CD4-positive, alpha-beta T cell treated with Interleukin-12 subunit alpha and Interleukin-12 subunit beta, for 1 hour (primary cell): ENCODE data around the gene PHGDH.
"Not testable (repeated sequence)": the region's sequence is repeated elsewhere in the genome, so short reads cannot be mapped to it uniquely, and the experiment has no call there.

ENCODE experiments used
- DNase-seq: peaks from one replicate; pipeline ENCODE4 v3.0.0-alpha.2; 2020

The PHGDH gene

DNA sequence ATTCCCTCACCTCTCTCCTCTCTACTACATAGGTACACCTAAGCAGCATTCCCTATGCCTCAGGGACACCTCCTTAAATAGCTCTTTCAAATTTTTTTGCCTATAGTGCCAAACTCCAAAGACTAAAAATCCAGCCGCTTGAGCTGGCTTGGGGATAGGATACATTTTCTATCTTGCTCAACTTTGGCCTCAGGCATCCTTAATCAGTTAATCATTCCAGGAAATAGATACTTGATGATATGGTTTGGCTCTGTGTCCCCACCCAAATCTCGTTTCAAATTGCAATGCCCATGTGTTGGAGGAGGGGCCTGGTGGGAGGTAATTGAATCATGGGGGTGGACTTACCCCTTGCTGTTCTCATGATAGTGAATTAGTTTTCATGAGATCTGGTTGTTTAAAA, 11.4 kb upstream of the PHGDH start:
- no peak for DNase-seq

DNA sequence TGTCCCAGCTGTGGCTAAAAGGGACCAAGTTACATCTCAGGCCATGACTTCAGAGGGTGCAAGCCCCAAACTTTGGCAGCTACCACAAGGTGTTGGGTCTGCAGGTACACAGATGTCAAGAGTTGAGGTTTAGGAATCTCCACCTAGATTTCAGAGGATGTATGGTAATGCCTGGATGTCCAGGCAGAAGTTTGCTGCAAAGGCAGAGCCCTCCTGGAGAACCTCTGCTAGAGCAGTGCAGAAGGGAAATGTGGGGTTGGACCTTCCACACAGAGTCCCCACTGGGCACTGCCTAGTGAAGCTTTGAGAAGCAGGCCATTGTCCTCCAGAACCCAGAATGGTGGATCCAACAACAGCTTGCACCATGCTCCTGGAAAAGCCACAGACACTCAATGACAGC, 10.1 kb upstream of the PHGDH start:
- no peak for DNase-seq

DNA sequence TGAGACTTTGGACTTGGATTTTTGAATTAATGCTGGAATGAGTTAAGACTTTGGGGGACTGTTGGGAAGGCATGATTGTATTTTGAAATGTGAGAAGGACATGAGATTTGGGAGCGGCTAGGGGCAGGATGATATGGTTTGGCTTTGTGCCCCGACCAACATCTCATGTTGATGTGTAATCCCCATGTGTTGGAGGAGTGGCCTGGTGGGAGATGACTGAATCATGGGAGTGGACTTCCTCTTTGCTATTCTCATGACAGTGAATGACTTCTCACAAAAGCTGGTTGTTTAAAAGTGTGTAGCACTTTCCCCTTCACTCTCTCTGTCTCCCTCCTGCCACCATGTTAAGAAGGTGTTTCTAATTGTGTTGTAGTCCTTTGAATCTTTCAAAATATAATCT, 9.3 kb upstream of the PHGDH start:
- DNase-seq = no peak

DNA sequence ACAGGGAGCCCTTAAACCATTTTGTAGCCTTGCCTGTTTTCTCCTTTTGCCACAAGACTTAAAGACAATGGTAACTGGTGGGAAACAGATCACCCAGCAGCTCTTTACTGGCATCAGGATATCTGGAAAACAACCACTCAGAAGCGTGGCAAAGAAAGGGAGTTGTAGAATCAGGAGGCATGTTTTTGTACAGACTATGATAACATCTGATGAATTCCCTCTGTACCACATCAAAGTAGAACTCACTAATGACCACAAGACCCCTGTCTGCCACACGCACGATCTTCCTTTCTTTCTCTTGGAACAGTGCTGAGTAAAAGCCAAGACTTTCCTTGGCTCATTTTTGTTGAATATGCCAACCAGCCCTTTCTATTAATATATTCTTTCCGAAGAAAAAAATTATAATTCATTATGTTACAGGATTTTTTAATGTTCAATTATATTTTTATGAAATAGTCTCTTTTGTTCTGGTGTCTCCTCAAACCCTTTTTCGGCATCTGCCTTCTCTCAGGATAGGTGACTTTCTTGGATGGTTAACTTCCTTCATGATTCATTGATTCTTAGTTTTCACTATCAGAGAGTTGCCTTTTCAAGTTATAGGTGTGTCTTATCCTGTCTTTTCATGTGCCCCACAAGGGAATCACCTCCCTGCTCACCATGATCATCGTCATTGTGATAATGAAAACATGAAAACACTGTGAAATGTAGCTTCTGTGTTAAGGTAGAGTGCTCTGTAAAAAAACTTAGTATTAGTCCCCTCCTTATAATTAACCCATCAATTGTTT, 7.9 kb upstream of the PHGDH start:
- DNase-seq = no peak

DNA sequence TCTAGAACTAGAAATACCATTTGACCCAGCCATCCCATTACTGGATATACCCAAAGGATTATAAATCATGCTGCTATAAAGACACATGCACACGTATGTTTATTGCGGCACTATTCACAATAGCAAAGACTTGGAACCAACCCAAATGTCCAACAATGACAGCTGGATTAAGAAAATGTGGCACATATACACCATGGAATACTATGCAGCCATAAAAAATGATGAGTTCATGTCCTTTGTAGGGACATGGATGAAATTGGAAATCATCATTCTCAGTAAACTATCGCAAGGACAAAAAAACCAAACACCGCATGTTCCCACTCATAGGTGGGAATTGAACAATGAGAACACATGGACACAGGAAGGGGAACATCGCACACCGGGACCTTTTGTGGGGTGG, 5.1 kb upstream of the PHGDH start:
- DNase-seq = not testable (repeated sequence)

DNA sequence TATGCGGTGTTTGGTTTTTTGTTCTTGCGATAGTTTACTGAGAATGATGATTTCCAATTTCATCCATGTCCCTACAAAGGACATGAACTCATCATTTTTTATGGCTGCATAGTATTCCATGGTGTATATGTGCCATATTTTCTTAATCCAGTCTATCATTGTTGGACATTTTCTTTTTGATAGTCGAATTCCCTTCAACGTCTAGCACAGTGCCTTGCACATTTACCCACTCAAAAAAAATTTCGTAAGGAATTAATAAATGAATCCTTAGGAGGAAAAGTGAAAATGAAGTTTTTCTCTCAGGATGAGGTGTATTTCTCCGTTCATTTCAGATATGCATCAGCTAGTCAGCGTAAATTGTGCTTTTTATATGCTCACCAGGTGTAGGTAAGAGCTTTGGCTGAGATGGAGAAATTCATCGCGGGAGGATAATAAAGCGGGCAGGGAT, 354 bp upstream of the PHGDH start:
- DNase-seq = not testable (repeated sequence)

DNA sequence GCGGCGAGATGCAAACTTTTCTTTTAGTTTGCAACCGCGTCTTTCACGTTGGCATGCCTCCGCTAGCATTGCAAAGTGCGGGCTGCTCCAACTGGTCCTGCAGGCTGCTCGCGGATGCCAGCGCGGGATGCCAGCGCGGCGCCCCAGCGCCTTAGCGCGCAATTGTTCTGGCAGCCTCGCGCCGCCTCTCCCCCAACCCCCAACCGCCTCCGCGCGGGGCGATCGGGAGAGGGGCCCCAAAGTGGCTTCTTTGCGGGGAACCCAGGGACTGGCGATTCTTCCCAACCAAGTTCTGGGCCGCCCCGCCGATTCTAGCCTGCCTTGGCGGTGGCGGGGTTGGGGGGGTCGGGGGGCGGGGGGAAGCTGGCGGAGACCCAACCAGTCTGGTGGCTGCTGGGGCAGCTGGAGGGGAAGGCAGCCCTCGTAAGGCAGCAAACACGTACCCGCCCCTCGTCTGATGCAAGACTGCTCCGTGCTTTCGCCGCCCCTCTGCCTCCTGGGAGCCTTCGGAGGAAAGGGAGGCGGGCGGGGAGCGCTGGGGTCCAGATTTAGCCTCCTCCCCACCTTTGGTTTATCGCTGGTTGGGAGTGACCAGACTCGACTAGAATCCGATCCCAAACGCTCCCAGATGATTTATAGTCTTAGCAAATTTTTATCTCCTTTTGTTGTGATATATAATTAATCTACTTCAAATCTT, 756 bp downstream of the PHGDH start:
- DNase-seq = peak; percentile 8

DNA sequence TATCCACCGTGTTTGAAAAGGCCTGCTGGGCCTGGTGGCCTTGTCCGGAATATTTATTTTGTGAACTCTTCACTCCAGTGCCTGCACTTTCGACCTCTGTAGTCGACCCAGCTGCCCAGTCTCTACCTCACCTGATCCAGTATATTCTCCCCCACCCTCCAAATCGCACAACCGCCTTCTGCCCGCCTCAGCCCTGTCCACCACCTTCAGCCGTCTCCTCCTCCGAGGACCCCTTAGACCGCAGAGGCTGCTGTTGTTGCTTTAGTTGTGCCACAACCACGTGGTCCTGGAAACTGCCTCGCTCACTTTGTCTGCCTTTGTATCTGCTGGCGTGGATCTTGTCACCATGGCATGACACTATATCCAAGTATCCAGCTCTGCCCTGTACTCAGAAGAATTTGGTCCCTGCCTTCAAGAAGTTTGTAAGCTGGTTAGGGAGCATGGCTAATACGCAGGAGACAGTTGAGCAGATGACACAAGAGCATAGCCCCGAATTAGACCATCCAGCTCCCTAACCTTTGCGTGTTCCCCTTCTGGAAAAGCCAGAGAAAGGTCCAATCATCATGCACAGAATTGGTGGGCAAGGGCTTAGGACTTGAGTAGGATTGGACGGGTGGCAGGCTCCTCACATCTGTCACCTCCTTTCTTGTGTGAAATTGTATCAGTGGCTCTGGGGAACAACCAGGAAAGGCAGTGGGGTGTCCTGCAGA, 1.5 kb downstream of the PHGDH start:
- no peak for DNase-seq

DNA sequence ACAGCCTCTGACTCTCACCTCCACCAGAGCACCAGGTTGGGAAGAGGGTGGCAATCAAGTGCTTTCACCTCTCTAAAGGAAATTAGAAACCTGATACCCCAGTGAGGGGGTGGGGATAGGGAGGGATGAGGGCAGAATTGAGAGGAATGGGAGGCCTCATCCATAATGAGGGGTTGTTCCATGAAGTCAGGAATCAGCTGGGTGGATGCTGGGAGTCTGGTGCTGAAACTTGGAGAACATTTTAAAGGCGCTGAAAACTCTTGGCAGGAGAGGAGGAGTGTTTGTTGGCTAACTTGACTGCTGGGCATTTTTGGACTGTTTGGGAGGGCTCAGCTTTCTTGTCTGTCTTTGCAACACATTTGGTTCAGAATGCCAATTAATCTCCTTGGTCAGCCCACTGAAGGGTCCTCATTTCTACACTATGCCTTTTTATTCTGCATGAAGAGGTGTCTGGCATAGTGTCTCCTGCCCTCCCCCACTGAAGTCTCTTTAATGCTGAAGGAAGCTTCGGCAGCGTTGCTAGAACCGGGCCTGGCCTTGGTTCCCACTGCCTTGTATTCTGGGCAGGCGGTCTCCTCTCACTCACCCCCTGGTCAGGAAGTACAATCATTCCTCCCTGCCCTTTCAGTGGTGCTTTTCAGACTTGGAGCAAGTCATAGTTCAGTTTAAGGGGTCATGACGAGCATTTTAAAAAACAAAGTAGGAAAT, 2.2 kb downstream of the PHGDH start:
- no peak for DNase-seq

DNA sequence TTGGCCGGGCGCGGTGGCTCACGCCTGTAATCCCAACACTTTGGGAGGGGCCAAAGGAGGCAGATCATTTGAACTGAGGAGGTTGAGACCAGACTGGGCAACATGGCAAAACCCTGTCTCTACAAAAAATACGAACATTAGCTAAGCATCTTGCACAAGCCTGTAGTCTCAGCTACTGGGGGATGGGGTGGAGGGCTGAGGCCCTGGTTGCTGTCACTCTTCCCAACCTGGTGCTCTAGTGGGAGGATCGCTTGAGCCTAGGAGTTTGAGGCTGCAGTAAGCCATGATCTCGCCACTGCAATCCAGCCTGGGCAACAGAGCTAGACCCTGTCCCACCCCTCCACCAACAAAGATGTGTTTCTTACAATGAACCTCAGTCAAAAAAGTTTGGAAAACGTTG, 2.8 kb downstream of the PHGDH start:
- no peak for DNase-seq

DNA sequence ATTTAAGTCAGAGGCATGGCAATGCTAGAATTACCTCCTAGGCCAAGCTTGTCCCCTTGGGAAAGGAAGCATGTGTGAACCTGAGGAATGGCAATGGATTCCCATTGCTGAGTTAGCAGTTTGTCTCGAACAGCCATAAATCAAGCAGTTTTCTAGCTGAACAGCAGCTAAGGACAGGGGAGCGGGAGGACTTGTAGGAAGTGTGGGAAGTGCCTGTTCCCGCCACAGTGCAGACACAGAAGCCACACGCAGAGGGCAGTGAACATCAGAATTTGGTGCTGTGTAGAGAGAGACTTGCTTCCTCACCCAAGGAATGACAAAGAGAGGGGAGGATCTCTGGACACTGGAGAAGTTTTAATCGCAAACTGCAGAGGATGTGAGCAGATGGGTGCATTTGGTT, 3.8 kb downstream of the PHGDH start:
- no peak for DNase-seq

DNA sequence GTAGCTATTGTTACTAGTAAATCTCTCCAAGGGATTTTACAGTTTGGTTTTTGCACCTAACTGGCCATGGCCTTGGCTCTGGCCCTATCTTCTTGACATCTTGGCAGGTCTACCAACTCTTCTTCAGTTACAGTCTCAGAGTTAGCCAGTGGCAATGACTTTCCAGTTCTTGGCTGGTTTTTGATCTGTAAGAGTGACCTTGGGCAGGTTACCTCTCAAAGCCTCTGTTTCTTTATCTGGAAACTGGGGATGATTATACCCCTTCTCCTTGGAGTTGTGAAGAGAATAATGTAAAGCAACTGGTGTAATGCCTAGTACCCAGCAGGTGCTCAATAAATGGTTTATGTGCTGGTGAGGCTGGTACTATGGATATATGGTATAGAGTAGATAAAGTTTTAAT, 6.7 kb downstream of the PHGDH start:
- no peak for DNase-seq

DNA sequence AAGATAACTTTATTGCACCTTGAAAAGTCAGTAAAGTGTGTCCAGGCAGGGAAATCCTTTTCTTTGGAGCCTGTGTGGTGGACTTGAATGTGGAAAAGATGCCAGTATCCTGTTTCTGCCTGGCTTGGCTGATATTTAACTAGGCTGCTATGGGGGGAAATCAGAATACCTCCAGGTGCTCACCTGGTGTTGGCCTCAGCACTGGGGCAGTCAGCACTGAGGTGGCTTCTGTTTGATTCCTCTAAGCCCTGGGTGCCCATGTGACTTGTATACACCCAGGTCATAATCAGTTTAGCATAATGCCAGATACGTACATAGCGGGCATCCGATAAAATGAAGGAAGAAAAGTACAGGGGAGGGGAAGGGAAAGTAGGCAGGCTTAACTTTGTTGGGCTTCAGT, 7.2 kb downstream of the PHGDH start:
- DNase-seq = no peak

DNA sequence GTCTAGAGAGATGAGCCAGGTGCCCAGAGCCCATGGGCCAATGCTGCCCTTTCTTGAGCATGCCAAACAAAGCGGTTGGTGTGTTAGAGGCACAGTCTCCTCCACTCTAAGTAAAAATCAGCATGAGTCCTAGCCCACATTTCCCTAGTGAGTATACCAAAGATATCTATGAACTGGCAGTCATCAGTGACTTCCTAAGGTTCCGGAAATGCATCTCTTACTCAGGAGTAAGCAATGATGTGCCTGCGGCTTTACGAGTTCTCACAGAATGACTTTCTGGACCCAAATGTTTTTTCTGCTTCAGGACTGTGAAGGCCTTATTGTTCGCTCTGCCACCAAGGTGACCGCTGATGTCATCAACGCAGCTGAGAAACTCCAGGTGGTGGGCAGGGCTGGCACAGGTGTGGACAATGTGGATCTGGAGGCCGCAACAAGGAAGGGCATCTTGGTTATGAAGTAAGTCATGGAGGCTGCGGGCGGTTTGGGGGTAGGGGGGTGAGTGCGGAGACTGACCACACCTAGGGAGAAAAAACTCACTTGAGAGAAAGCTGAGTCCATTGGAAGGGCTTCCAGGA, 9.2 kb downstream of the PHGDH start:
- no peak for DNase-seq

DNA sequence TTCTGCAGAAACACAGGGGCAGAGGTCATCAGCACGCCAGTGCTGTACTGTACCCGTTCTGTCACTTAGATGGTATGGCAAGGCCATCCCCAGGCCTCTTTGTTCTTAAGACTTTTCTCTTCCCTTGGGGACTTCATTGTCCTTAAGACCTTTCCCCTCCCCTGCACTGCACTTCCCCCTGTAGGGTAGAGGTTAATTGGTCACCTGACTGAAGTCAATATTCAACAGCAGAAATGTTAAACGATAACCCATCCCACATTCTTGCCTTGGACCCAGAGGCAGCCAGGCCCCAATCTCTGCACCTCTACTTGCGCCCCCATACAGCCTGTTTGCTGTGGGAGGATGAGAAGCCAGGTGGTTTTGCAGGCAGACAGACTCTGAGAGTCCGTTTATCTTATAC, 10.2 kb downstream of the PHGDH start:
- no peak for DNase-seq

DNA sequence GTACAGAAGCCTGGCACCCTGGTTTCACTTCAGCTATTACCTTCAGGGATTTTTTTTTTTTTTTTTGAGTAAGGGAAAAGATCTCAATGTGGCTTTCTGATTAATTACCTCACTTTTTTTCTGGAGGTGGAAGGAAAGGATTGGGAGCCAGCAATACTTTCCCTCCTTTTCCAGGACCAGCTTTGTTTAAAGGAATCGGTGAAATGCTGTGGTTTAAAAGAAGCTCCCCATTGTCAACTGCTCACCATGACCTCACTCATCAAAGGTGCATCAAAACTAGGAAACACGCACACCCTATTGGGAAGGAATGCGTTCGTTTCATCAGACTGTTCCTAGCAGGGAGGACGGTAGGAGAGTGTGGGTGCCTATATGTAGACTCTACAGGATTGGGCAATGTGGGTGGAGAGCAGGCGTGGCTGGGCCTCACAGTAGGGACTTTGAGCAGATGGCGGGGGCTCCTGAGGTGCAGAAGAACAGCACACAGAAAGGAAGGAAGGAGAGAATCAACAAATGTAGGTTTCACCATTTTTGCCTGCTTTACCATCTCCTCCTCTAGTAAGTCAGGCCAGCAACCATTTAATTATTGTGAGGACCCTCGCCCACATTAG, 13.0 kb downstream of the PHGDH start:
- no peak for DNase-seq

DNA sequence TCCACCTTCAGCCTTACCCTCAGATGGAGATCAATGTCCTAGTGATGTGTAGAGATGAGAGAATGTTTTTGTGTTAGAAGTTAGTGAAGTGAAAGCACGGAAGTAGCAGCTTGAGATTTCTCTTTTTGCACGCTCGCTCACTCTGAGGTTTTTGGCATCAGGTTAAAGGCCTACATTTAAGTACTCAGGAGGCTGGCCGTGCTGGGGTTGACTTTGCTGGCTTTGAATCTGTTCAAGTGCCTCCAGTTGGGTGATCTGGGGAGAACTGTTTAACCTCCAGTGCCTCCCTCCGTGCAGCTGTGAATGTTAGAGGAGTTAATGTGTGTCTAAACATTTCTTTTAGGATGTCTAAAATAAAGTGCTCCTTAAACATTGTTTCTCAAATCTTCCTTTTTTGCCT, 13.9 kb downstream of the PHGDH start:
- DNase-seq = no peak

DNA sequence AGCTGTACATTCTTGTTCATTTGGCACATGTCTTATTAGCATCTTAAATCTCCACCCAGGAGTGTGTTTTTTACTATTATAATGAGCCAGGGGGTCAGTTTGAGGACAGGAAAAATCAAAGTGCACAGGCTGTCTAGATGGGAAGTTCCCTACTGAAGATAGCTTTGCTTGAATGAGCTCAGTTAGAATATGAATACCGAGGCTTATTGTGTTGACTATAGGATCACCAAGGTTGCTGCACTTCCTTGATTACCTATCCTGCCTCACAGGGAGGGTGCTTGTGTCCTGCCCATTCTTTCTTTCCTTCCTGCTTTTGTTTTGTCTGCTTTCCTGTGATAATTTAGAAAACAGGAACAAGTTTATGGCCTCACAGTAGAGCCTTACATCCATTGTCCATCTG, 16.3 kb downstream of the PHGDH start:
- no peak for DNase-seq

DNA sequence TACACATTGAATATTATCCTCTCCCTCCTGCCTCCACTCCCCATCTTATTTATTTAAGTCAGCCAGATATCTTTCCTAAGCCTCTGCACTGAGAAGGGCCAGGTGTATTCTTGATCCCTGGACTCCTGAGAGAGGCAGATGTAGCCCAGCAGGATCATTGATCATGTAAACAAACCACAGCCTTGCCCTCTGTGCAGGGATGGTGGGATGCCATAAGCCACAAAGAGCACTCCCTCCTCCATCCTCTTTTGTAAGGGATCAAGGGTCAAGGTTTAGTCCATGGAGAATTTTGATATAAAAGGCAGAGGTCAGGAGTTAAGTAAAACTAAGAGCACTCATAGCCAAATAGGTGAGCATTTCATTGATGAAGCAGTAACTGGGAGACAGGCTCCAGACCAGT, 17.3 kb downstream of the PHGDH start:
- DNase-seq = no peak

DNA sequence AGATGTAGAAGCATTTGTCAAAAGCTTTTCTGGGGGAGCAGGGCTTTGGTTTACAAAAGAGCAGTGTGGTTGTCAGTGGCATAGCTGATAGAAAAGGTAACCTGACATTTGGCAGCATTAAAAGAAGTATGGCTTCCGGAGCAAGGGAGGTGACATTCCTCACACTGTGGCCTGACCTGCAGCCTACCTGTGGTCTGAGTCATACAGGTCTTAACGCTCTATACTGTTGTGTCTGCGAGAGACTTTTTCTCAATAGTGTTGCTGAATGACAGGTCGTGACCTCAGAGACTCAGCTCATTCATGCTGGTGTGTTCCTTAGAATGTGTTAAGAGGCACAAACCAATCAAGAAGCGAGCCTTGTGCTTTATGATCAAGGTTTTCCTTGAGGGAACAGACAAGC, 19.3 kb downstream of the PHGDH start:
- no peak for DNase-seq

DNA sequence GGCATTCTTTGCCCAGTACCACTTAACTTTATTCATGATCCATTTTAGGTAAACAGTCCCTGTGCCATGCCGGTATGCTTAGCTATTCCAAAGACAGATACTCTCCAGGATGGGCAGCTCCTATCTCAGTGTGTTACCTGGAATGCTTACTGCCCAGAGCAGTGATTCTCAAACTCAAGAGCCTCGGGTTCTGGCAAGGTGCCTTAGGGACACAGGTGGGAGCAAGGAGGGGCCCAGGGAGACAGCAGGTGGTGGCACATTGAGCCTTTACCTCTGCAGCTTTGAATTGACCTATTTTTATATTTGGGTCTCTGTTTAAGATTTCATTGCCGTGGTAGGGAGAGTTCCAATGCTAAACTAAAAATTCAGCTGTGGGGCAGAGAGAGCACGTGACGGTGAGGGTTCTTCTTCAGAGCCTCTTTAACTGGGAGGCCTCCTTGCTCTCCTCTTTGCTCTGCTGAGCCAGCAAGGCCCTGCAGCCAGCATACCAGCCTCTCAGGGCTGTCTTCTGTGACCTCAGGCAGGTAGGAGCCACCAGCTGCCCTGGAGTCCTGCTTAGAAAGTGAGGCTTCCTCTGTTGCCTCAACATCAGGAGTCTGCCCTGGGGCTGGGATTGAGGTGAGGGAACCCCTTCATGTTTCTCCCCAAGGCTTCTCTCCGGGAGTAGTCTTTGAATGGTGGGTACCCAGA, 20.2 kb downstream of the PHGDH start:
- DNase-seq = no peak
